WTC11 (cell line): ENCODE measurements around the gene ALDH1A2. TPM values are rescaled to one million over a fixed set of nuclear protein-coding genes. Genes with fewer than 3 reads are reported as not detected.

Source experiments
- ATAC-seq: fragments of 200-7000 bp; cut with Tn5 transposase; 2 replicates; pipeline ENCODE4 v1.10.0; 2021; ENCODE audit warnings: mild to moderate bottlenecking, moderate library complexity
- Bru-seq: library from RNA; stranded (reverse); fragments of 400-500 nt; gene quantifications from one replicate; lab custom pipeline; 2021; lab: Mats Ljungman, UMichigan
- CTCF ChIA-PET: fragments of 300-600 bp; sonication (Branson Sonifier 250); formaldehyde crosslinking; loops from one replicate; lab custom pipeline; 2021; ENCODE audit warnings: antibody characterized with exemption; lab: Charles Lee
- POLR2A ChIA-PET: fragments of 350-600 bp; sonication (Branson Sonifier 250); formaldehyde crosslinking; loops from one replicate; lab custom pipeline; 2021; ENCODE audit warnings: antibody characterized with exemption; lab: Charles Lee
- DNase-seq: peaks from one replicate; pipeline ENCODE4 v3.0.0; 2021; ENCODE audit warnings: low spot score
- H3K27ac Mint-ChIP-seq: 2 replicates; pipeline ENCODE4 v1.8.0; 2021; ENCODE audit warnings: mixed read lengths
- H3K27me3 Mint-ChIP-seq: 2 replicates; pipeline ENCODE4 v1.8.0; 2021; ENCODE audit warnings: low read depth, mild to moderate bottlenecking, moderate library complexity, mixed read lengths
- H3K36me3 Mint-ChIP-seq: 2 replicates; pipeline ENCODE4 v1.8.0; 2021; ENCODE audit warnings: mixed read lengths
- H3K4me1 Mint-ChIP-seq: 2 replicates; pipeline ENCODE4 v1.8.0; 2022; ENCODE audit warnings: mixed read lengths
- H3K4me3 Mint-ChIP-seq: 2 replicates; pipeline ENCODE4 v1.8.0; 2021; ENCODE audit warnings: mild to moderate bottlenecking, moderate library complexity, mixed read lengths
- H3K9me3 Mint-ChIP-seq: 2 replicates; pipeline ENCODE4 v1.8.0; 2021; ENCODE audit warnings: mixed read lengths
- CBFB ChIP-seq: sonication (generic); formaldehyde crosslinking; IDR thresholded peaks from 2 replicates; pipeline ENCODE4 v1.8.1; 2022; ENCODE audit warnings: mild to moderate bottlenecking, low read depth, missing genetic modification reagents
- ELF4 ChIP-seq: sonication (generic); formaldehyde crosslinking; IDR thresholded peaks from 2 replicates; pipeline ENCODE4 v1.8.1; 2022; ENCODE audit warnings: low read depth, mild to moderate bottlenecking, moderate library complexity, missing genetic modification reagents
- ERG ChIP-seq: fragments of 250-450 bp; sonication (Bioruptor Pico); IDR thresholded peaks from 2 replicates; pipeline ENCODE4 v1.8.0; 2021; ENCODE audit warnings: mild to moderate bottlenecking
- GTF2I ChIP-seq: fragments of 250-450 bp; sonication (Bioruptor Pico); conservative IDR thresholded peaks from 2 replicates; pipeline ENCODE4 v1.4.0; 2021; ENCODE audit warnings: mild to moderate bottlenecking
- HMGA2 ChIP-seq: fragments of 250-450 bp; sonication (Bioruptor Pico); IDR thresholded peaks from 2 replicates; pipeline ENCODE4 v1.4.0; 2021; ENCODE audit warnings: mild to moderate bottlenecking, moderate library complexity
- NFATC4 ChIP-seq: fragments of 250-450 bp; sonication (Bioruptor Pico); IDR thresholded peaks from 2 replicates; pipeline ENCODE4 v1.9.0; 2021; ENCODE audit warnings: mild to moderate bottlenecking
- SMAD3 ChIP-seq: sonication (generic); formaldehyde crosslinking; IDR thresholded peaks from 2 replicates; pipeline ENCODE4 v1.8.0; 2022; ENCODE audit warnings: missing genetic modification reagents, mild to moderate bottlenecking, borderline replicate concordance
- SMAD4 ChIP-seq: sonication (generic); formaldehyde crosslinking; IDR thresholded peaks from 2 replicates; pipeline ENCODE4 v1.8.0; 2022; ENCODE audit warnings: mild to moderate bottlenecking, missing genetic modification reagents
- TCF7 ChIP-seq: sonication (generic); formaldehyde crosslinking; IDR thresholded peaks from 2 replicates; pipeline ENCODE4 v1.8.0; 2022; ENCODE audit warnings: mild to moderate bottlenecking, low read depth, missing genetic modification reagents, moderate library complexity
- TEAD1 ChIP-seq: sonication (generic); formaldehyde crosslinking; IDR thresholded peaks from 2 replicates; pipeline ENCODE4 v1.8.0; 2022; ENCODE audit warnings: mild to moderate bottlenecking, missing genetic modification reagents
- USF1 ChIP-seq: sonication (generic); formaldehyde crosslinking; IDR thresholded peaks from 2 replicates; pipeline ENCODE4 v1.8.0; 2022; ENCODE audit warnings: mild to moderate bottlenecking, missing genetic modification reagents
- ZBTB43 ChIP-seq: sonication (generic); formaldehyde crosslinking; IDR thresholded peaks from 2 replicates; pipeline ENCODE4 v1.8.1; 2023; ENCODE audit warnings: mild to moderate bottlenecking, missing genetic modification reagents
- ZNF232 ChIP-seq: sonication (generic); formaldehyde crosslinking; IDR thresholded peaks from 2 replicates; pipeline ENCODE4 v1.8.0; 2022; ENCODE audit warnings: mild to moderate bottlenecking, missing genetic modification reagents
- ZNF396 ChIP-seq: fragments of 250-450 bp; sonication (Bioruptor Pico); IDR thresholded peaks from 2 replicates; pipeline ENCODE4 v1.8.0; 2021; ENCODE audit warnings: mild to moderate bottlenecking, moderate library complexity, borderline replicate concordance
- ZNF416 ChIP-seq: fragments of 250-450 bp; sonication (Bioruptor Pico); IDR thresholded peaks from 2 replicates; pipeline ENCODE4 v1.9.0; 2021; ENCODE audit warnings: mild to moderate bottlenecking, inconsistent platforms
- ZNF671 ChIP-seq: fragments of 250-450 bp; sonication (Bioruptor Pico); IDR thresholded peaks from 2 replicates; pipeline ENCODE4 v1.8.0; 2021; ENCODE audit warnings: mild to moderate bottlenecking
- long read RNA-seq, 3 experiments: library from RNA in 1 of 3; library from capped mRNA in 1 of 3; library from polyadenylated mRNA in 1 of 3; unstranded in 2 of 3; stranded (forward) in 1 of 3; transcript quantifications; one replicate each; pipeline ENCODE4 v2.0.0, GENCODE V29; 2021
- total RNA-seq: library from RNA; stranded (reverse); gene quantifications from 3 replicates; pipeline ENCODE4 v1.2.3, GENCODE V29; 2021
- TF ChIP-seq, protein P1 (sequence below): sonication (generic); formaldehyde crosslinking; IDR thresholded peaks from 2 replicates; pipeline ENCODE4 v1.8.1; 2022; ENCODE audit warnings: low read depth, missing genetic modification reagents, borderline replicate concordance
- TF ChIP-seq, protein P2 (sequence below): sonication (generic); formaldehyde crosslinking; IDR thresholded peaks from 2 replicates; pipeline ENCODE4 v1.8.1; 2022; ENCODE audit warnings: low read depth, mild to moderate bottlenecking, moderate library complexity, missing genetic modification reagents, borderline replicate concordance
- TF ChIP-seq, protein P3 (sequence below): fragments of 250-450 bp; sonication (Bioruptor Pico); IDR thresholded peaks from 2 replicates; pipeline ENCODE4 v2.1.2; 2022; ENCODE audit warnings: mild to moderate bottlenecking, moderate library complexity
- TF ChIP-seq, protein P4 (sequence below): sonication (generic); formaldehyde crosslinking; IDR thresholded peaks from 2 replicates; pipeline ENCODE4 v1.8.1; 2022; ENCODE audit warnings: mild to moderate bottlenecking, missing genetic modification reagents, moderate library complexity, borderline replicate concordance
- TF ChIP-seq, protein P5 (sequence below): fragments of 250-450 bp; sonication (Bioruptor Pico); IDR thresholded peaks from 2 replicates; pipeline ENCODE4 v1.9.0; 2021; ENCODE audit warnings: mild to moderate bottlenecking

The ALDH1A2 gene
- total RNA-seq (1.1 to 1.3 TPM (median 1.2 TPM) in 3 replicates), Bru-seq, nascent RNA (percentile 15 among the genes with signal in this experiment)
- long read RNA-seq, experiment 1, full-length matches to known transcripts: 1 of 2 reads
- long read RNA-seq, experiment 1, partial matches to known transcripts: 0 of 2 reads
- long read RNA-seq, experiment 1, other reads (novel, unspliced or antisense): 1 of 2 reads
- long read RNA-seq, experiment 2: 0 reads
- long read RNA-seq, experiment 3: 0 reads

DNA sequence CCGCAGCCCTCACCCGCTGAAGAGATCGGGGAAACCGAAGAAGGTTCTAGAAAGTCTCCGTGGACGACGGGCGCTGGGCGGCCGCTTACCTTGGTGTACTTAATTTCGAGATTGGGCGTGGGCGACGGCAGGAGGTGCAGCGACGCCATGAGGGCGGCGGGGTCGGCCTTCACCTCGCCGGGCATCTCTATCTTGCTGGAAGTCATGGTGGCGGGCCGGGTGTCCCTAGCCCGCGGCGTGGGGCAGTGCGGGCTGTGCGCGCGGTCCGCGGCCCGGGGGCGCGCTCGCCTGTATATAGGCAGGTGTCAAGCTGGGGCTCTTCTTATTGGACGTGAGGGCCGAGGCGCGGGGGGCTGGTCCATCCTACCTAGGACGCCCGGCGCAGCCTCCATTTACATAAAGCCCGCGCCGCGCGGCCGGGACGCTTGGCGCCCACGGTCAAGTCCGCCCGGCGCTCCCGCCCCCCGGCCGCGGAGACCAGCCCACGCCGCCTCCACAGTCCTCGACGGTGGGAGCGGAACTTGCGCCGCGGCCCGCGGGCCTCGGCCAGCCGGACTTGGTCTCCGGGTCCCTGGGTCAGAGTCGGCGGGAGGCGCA, at the start of gene ALDH1A2:
Gene ALDH1A2, minus strand, starts transcription at position 267 of the 597 bp plus-strand sequence. Its CDS starts 61 bp downstream, at position 206.
- ChIA-PET POLR2A (interaction anchor here (0.9 kb wide), 1 partner anchor 315 kb away, joined by 7 read pairs; no protein-coding TSS in a partner anchor), CTCF (interaction anchor here (0.6 to 3.9 kb wide), 24 partner anchors 12 to 907 kb away, joined by 3 to 75 read pairs (median 8); partner anchors contain the start of gene POLR2M)
- DNase-seq: peak; percentile 50
- peak; percentile 61 for ATAC-seq
- Mint-ChIP-seq H3K27me3 (peaks cover 93% of the 10 kb centered on the region), H3K4me3 (peak within 1 kb of the TSS; percentile 59), H3K27ac (no peak within 1 kb of the TSS), H3K4me1 (peaks cover 14% of the 10 kb centered on the region), H3K9me3 (no peaks in the 10 kb centered on the region), H3K36me3 (no peaks in the 10 kb centered on the region)
- TF ChIP-seq, protein P1, sequence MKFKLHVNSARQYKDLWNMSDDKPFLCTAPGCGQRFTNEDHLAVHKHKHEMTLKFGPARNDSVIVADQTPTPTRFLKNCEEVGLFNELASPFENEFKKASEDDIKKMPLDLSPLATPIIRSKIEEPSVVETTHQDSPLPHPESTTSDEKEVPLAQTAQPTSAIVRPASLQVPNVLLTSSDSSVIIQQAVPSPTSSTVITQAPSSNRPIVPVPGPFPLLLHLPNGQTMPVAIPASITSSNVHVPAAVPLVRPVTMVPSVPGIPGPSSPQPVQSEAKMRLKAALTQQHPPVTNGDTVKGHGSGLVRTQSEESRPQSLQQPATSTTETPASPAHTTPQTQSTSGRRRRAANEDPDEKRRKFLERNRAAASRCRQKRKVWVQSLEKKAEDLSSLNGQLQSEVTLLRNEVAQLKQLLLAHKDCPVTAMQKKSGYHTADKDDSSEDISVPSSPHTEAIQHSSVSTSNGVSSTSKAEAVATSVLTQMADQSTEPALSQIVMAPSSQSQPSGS: no peak
- TF ChIP-seq NFATC4 (CRISPR knock-in tag) (no peak), ERG (CRISPR knock-in tag) (no peak), ZNF232 (no peak), GTF2I (CRISPR knock-in tag) (no peak), ELF4 (no peak), SMAD4 (no peak), ZNF671 (no peak), CBFB (CRISPR knock-in tag) (no peak), ZBTB43 (CRISPR knock-in tag) (no peak), TCF7 (no peak), SMAD3 (CRISPR knock-in tag) (no peak), ZNF396 (CRISPR knock-in tag) (no peak), ZNF416 (CRISPR knock-in tag) (no peak)
- TF ChIP-seq, protein P2, sequence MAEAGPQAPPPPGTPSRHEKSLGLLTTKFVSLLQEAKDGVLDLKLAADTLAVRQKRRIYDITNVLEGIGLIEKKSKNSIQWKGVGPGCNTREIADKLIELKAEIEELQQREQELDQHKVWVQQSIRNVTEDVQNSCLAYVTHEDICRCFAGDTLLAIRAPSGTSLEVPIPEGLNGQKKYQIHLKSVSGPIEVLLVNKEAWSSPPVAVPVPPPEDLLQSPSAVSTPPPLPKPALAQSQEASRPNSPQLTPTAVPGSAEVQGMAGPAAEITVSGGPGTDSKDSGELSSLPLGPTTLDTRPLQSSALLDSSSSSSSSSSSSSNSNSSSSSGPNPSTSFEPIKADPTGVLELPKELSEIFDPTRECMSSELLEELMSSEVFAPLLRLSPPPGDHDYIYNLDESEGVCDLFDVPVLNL (CRISPR knock-in tag): no peak
- TF ChIP-seq, protein P3, sequence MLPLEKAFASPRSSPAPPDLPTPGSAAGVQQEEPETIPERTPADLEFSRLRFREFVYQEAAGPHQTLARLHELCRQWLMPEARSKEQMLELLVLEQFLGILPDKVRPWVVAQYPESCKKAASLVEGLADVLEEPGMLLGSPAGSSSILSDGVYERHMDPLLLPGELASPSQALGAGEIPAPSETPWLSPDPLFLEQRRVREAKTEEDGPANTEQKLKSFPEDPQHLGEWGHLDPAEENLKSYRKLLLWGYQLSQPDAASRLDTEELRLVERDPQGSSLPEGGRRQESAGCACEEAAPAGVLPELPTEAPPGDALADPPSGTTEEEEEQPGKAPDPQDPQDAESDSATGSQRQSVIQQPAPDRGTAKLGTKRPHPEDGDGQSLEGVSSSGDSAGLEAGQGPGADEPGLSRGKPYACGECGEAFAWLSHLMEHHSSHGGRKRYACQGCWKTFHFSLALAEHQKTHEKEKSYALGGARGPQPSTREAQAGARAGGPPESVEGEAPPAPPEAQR (CRISPR knock-in tag): no peak
- TF ChIP-seq, protein P4, sequence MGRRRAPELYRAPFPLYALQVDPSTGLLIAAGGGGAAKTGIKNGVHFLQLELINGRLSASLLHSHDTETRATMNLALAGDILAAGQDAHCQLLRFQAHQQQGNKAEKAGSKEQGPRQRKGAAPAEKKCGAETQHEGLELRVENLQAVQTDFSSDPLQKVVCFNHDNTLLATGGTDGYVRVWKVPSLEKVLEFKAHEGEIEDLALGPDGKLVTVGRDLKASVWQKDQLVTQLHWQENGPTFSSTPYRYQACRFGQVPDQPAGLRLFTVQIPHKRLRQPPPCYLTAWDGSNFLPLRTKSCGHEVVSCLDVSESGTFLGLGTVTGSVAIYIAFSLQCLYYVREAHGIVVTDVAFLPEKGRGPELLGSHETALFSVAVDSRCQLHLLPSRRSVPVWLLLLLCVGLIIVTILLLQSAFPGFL (CRISPR knock-in tag): no peak

DNA sequence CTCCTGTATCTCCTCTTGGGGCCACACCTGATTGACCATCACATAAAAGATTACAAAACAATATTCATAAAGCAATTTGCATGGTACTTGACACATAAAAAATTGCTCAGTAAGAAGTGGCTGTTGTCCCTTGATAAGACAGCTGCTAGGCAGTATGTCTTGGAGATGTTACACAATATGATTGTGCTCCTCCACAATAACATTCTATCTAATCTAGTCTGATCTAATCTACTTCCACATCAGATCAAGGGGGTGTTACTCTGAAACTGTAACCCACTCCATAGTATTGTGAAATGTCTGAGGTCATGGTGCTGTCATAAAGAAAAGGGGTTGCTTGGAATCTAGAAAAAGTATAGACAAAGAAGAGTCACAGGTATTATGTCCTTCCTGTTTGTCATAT, 49.3 kb upstream of the ALDH1A2 start:
- H3K4me3 Mint-ChIP-seq: no peak overlapping the region
- no peaks in the 10 kb centered on the region for H3K36me3 Mint-ChIP-seq
- POLR2A ChIA-PET: no interaction called here
- no peaks in the 10 kb centered on the region for H3K9me3 Mint-ChIP-seq
- peaks cover 13% of the 10 kb centered on the region for H3K4me1 Mint-ChIP-seq
- CTCF ChIA-PET: no interaction called here
- no peak overlapping the region for H3K27ac Mint-ChIP-seq
- DNase-seq: no peak
- ATAC-seq: no peak
- no peaks in the 10 kb centered on the region for H3K27me3 Mint-ChIP-seq
- TF ChIP-seq ZNF671 (no peak), HMGA2 (CRISPR knock-in tag) (no peak), TCF7 (no peak), TEAD1 (no peak), ELF4 (no peak), ZNF416 (CRISPR knock-in tag) (no peak), USF1 (CRISPR knock-in tag) (no peak)
- TF ChIP-seq, protein P5, sequence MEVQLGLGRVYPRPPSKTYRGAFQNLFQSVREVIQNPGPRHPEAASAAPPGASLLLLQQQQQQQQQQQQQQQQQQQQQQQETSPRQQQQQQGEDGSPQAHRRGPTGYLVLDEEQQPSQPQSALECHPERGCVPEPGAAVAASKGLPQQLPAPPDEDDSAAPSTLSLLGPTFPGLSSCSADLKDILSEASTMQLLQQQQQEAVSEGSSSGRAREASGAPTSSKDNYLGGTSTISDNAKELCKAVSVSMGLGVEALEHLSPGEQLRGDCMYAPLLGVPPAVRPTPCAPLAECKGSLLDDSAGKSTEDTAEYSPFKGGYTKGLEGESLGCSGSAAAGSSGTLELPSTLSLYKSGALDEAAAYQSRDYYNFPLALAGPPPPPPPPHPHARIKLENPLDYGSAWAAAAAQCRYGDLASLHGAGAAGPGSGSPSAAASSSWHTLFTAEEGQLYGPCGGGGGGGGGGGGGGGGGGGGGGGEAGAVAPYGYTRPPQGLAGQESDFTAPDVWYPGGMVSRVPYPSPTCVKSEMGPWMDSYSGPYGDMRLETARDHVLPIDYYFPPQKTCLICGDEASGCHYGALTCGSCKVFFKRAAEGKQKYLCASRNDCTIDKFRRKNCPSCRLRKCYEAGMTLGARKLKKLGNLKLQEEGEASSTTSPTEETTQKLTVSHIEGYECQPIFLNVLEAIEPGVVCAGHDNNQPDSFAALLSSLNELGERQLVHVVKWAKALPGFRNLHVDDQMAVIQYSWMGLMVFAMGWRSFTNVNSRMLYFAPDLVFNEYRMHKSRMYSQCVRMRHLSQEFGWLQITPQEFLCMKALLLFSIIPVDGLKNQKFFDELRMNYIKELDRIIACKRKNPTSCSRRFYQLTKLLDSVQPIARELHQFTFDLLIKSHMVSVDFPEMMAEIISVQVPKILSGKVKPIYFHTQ (CRISPR knock-in tag): no peak
- TF ChIP-seq, protein P3 (CRISPR knock-in tag): no peak
